Right renal cortex interstitium (tissue), 3 donors: ENCODE measurements around the gene MMP17. TPM values are rescaled to one million over a fixed set of nuclear protein-coding genes. Genes with fewer than 3 reads are reported as not detected.

Experiments used
- DNase-seq, 3 donors: peaks; one replicate each; pipeline ENCODE4 v3.0.0-alpha.2; 2013; ENCODE audit warnings: low read depth in 3 of 3, low spot score in 2 of 3
- polyA plus RNA-seq, 3 donors: library from polyadenylated mRNA; unstranded; fragments of 120-200 nt; gene quantifications; one replicate each; pipeline ENCODE4 v1.2.1, GENCODE V29; 2013; ENCODE audit not compliant: insufficient read length in 3 of 3

The MMP17 gene
- polyA plus RNA-seq, 3 donors, result 0.53 to 0.75 (median 0.72) TPM

- no peak for DNase-seq
These were observed 64.8 kb downstream of the MMP17 start for GRCh38 chr12:131892711-131893604.

GRCh38 chr12:131893605-131894312 lies 65.6 kb downstream of the MMP17 start:
- no peak for DNase-seq

GRCh38 chr12:131894313-131894860 lies 66.2 kb downstream of the MMP17 start, which contains the start of gene ULK1:
Gene ULK1, plus strand, starts transcription at chr12:131894622. Its CDS starts 380 bp downstream, at chr12:131895002.
- peak in 2 of 3 donors; percentile 75 to 82 for DNase-seq

- DNase-seq, result no peak
These were observed 66.9 kb downstream of the MMP17 start for GRCh38 chr12:131894981-131895639.

GRCh38 chr12:131895640-131896079 lies 67.5 kb downstream of the MMP17 start:
- DNase-seq, result no peak

GRCh38 chr12:131896080-131896810 lies 68.1 kb downstream of the MMP17 start:
- DNase-seq, result peak in 2 of 3 donors; percentile 58 to 59

- no peak for DNase-seq
These were observed 68.6 kb downstream of the MMP17 start for GRCh38 chr12:131896811-131897270.

GRCh38 chr12:131897276-131897675 lies 69.1 kb downstream of the MMP17 start:
- no peak for DNase-seq

GRCh38 chr12:131897875-131898274 lies 69.7 kb downstream of the MMP17 start:
- DNase-seq, result no peak

- DNase-seq, result no peak
These were observed 72.2 kb downstream of the MMP17 start for GRCh38 chr12:131900397-131900796.

Other genes starting within 250 kb of the MMP17 start
- 10 to 100 TPM; 38.9 to 42.7 (median 39.5) TPM for gene SFSWAP, start 117.3 kb upstream of the MMP17 start, polyA plus RNA-seq
- gene ULK1, start 66.2 kb downstream of the MMP17 start, polyA plus RNA-seq, result 10 to 100 TPM; 18.4 to 20.5 (median 19.8) TPM
- 10 to 100 TPM; 10.5 to 12.8 (median 12.2) TPM for gene PUS1, start 100.9 kb downstream of the MMP17 start, polyA plus RNA-seq
- gene EP400, start 121.5 kb downstream of the MMP17 start, polyA plus RNA-seq, result 10 to 100 TPM; 29.2 to 31.6 (median 30.8) TPM